Measurements from ENCODE around the gene SLF1.

Gene SLF1

GRCh38 chr5:94661086-94661485 is 42.6 kb downstream of the SLF1 start:
- no peak for DNase-seq (ENCODE audit: low read depth in 2 of 2)

DNA sequence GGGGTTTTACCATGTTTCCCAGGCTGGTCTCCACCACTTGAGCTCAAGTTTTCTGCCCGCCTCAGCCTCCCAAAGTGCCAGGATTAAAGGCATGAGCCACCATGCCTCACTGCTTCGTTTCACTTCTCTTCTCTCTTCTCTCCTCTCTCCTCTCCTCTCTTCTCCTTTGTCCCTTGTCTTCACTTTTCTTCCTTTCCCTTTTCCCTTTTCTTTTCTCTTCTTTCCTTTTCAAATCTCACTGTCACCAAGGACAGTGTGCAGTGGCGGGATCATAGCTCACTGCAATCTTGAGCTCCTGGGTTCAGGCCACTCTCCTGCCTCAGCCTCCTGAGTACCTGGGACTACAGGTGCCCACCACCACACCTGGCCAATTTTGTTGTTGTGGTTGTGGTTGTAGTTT is 49.5 kb downstream of the SLF1 start:
- DNase-seq (ENCODE audit: low read depth in 2 of 2) = no peak

DNA sequence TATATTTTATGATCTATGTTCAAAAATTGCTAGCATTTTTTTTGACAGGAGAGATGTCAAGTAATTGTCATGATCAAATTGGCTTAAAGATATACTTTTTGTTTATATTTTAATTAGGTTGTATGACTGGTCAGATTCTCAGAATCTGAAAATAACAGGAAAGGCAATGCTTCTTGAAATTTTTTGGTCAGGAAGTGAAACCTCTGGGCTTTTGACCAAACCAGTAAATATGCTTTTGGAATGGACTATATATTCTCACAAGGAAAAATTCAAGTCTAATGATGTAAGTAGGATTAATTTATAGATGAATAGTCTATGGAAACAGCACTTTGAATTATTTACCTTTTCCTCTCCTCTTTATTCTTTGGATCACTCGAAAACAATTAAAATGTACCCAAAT is 52.3 kb downstream of the SLF1 start:
- no peak for DNase-seq (ENCODE audit: low read depth in 2 of 2)

GRCh38 chr5:94672746-94673145 is 54.3 kb downstream of the SLF1 start:
- DNase-seq (ENCODE audit: low read depth in 2 of 2) = no peak

GRCh38 chr5:94674490-94675382 is 56.3 kb downstream of the SLF1 start:
- DNase-seq (ENCODE audit: low read depth in 2 of 2) = no peak

DNA sequence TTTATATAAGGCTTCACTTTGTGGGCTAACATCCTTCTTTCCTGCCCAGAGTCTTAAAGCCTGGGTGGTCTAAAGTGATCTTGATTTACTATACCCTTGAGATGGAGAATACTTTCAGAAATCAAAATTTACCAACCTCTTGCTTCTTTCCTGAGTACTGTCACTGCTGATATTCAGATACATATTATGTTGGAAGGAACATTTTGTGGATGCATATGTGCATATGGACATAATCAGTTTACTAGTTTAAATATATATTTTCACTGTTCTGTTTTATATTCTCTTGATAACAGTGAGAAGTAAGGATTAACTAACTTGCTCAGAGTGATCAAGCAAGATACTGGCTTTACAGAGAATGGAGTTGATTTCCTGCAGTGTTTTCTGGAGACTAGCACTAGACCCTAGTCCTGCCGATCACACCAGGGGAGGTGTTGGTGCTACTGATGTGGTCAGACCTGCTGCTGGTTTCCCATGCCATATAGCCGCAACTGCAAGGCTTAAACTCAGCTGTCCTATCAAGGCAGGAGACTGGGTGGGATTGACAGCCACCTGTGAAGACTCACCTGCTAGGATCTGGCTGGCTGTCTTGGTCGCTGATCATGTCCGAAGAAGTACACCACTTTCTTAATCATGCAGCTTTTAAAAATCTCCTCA is 57.6 kb downstream of the SLF1 start:
- DNase-seq (ENCODE audit: low read depth in 2 of 2) = no peak

DNA sequence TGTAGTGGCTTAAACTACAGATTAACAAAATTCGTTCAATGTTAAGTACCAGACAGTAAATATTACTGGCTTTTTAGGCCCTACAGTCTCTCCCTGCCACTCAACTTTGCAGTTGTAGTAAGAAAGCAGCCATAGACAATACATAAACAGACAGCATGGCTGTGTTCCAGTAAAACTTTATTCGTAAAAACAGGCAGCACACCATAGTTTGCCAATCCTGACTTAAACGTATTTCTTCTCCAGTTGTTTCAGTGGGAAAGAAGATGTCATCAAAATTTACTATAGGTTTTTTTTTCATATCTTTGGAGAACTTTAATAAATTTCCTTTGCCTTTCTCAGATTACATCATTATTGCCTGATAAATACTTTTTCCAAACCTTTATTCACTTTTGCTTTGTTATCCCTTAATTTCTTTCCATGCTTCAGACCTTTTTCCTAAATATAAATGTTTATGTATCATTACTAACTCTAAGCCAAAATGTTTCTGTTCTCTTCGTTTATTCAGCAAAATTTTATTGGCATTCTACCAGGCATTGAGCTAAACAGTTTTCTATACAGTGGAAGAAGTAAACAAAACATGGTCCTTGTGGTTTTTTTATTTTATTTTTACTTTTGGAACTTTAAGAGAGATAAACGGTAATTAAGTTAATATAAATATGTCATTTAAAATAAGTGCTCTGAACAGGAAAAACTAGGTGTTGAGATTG is 64.5 kb downstream of the SLF1 start:
- no peak for DNase-seq (ENCODE audit: low read depth in 2 of 2)

GRCh38 chr5:94689908-94690307 is 71.4 kb downstream of the SLF1 start:
- no peak for DNase-seq (ENCODE audit: low read depth in 2 of 2)

- DNase-seq (ENCODE audit: low read depth in 2 of 2) = no peak
Measured at GRCh38 chr5:94690778-94691177, 72.3 kb downstream of the SLF1 start.

- no peak for DNase-seq (ENCODE audit: low read depth in 2 of 2)
Measured at GRCh38 chr5:94691291-94691690, 72.8 kb downstream of the SLF1 start.

DNA sequence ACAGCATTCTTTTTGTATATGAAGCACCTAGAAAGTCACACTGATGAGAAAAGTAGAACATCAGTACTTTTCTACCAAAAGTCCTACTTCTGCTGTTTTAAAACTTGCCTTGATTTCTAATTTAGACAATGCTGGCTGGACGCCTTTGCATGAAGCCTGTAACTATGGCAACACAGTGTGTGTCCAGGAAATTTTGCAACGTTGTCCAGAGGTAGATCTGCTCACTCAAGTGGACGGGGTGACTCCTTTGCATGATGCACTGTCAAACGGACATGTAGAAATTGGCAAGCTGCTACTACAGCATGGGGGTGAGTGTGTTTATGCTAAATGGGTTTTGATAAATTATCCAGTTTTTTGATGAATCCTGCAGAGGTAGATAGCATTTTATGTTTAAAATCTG is 73.5 kb downstream of the SLF1 start:
- DNase-seq (ENCODE audit: low read depth in 2 of 2) = no peak

- DNase-seq (ENCODE audit: low read depth in 2 of 2) = no peak
Measured at GRCh38 chr5:94692581-94692980, 74.1 kb downstream of the SLF1 start.

- DNase-seq (ENCODE audit: low read depth in 2 of 2) = no peak
Measured at GRCh38 chr5:94693043-94693822, 74.8 kb downstream of the SLF1 start.

- no peak for DNase-seq (ENCODE audit: low read depth in 2 of 2)
Measured at GRCh38 chr5:94693845-94694370, 75.4 kb downstream of the SLF1 start.

- no peak for DNase-seq (ENCODE audit: low read depth in 2 of 2)
Measured at GRCh38 chr5:94694671-94695070, 76.2 kb downstream of the SLF1 start.

GRCh38 chr5:94698197-94698596 is 79.7 kb downstream of the SLF1 start:
- no peak for DNase-seq (ENCODE audit: low read depth in 2 of 2)

DNA sequence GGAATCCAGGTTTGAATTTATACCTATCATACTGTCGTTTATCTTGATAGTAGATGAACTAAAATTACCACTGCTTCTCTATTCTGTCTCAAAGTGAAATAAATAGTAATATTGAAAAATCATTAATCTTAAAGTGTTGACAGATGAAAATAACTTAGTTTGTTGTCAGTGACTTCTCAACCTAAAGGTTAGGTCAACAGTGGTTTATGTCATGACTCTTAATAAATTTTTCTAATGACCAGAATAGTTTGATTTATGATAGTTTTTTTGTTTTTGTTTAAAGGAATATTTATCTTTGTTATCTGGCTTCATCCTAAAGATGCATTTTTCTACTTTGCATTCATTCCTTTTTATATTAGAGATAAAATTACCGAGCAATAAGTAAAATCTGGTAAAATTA is 81.1 kb downstream of the SLF1 start:
- no peak for DNase-seq (ENCODE audit: low read depth in 2 of 2)

DNA sequence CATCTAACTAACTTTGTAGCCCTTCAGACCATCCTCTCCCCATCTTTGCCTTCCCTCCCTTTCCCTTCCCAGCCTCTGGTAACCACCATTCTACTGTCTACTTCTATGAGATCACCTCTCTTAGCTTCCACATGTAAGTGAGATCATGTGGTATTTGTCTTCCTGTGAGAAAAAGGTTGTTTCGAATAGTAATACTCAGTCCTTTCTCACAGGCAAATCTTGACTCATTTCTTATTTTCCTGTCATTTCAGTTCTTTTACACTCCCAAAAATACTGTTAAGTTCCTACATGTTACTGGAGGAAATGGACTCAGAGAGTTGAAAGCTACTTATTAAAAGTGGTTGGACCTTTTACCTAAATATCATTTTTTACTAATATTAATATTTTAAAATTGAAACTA is 82.1 kb downstream of the SLF1 start:
- no peak for DNase-seq (ENCODE audit: low read depth in 2 of 2)

DNA sequence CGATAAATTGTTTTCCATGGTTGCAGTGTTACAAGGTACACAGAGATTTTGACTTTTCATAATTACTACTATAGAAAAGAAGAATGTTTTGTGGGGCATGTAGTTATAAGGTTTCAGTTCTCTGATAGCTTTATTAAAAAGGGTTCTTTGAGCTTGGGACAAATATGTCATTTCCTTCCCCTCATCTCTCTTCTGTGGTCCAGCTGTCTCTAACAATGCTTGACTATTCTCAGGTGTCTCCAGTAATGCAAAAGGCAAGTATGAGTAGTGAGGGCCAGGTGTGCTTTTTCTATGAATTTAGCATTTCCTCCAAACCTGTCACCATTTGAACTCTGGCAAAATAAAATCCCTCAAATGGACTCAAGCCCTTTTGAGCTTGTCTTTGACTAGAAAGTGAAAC is 84.3 kb downstream of the SLF1 start:
- DNase-seq (ENCODE audit: low read depth in 2 of 2) = no peak

GRCh38 chr5:94705427-94705826 is 87.0 kb downstream of the SLF1 start:
- DNase-seq (ENCODE audit: low read depth in 2 of 2) = no peak

GRCh38 chr5:94707359-94707758 is 88.9 kb downstream of the SLF1 start:
- DNase-seq (ENCODE audit: low read depth in 2 of 2) = no peak

- DNase-seq (ENCODE audit: low read depth in 2 of 2) = no peak
Measured at GRCh38 chr5:94709277-94709676, 90.8 kb downstream of the SLF1 start.
